C4-2B (cell line): ENCODE results near the gene SNAP25.

ENCODE experiments used
- CTCF ChIP-seq: fragments of 450-650 bp; conservative IDR thresholded peaks from 2 replicates; pipeline ENCODE4 v1.5.1; 2017; ENCODE audit warnings: mild to moderate bottlenecking
- ZFX ChIP-seq: fragments of 450-650 bp; IDR thresholded peaks from 2 replicates; pipeline ENCODE4 v1.6.1; 2017

DNA sequence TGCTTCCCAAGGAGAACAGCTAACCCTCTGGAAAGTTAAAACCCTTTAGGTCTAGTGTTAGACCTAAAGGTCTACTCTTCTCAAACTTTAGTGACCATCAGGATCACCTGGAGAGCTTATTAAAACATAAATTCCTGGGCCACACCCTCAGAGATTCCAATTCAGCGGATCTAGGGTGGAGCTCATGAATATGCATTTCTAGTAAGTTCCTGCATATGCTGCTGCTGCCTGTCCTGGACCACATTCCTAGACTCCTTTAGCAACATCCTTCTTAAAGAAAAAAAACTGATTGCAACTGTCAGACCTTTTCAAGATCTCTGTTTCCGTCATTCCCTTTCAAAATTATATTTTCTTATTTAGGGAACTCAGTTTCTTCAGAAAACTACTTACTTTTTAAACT, 31.2 kb downstream of the SNAP25 start:
- no peak for TF ChIP-seq CTCF
- TF ChIP-seq ZFX = no peak
